Ammon's horn (tissue), 1 donor: Measurements from ENCODE around the gene FIBCD1.
"Not testable (repeated sequence)": the region's sequence is repeated elsewhere in the genome, so short reads cannot be mapped to it uniquely, and the experiment has no call there.

Experiments used
- DNase-seq: peaks from one replicate; pipeline ENCODE4 v3.0.0-alpha.2; 2016; ENCODE audit warnings: low spot score

FIBCD1 gene

GRCh38 chr9:130921989-130922892 is 16.8 kb downstream of the FIBCD1 start:
- no peak for DNase-seq

GRCh38 chr9:130921300-130921988 is 17.6 kb downstream of the FIBCD1 start:
- no peak for DNase-seq

- no peak for DNase-seq
These were observed 18.2 kb downstream of the FIBCD1 start for GRCh38 chr9:130920762-130921299.

- no peak for DNase-seq
These were observed 18.8 kb downstream of the FIBCD1 start for GRCh38 chr9:130920233-130920632.

- no peak for DNase-seq
These were observed 19.4 kb downstream of the FIBCD1 start for GRCh38 chr9:130919559-130920145.

- DNase-seq = peak; percentile 60
These were observed 20.1 kb downstream of the FIBCD1 start for GRCh38 chr9:130918826-130919558.

GRCh38 chr9:130918101-130918825 is 20.8 kb downstream of the FIBCD1 start:
- DNase-seq = no peak

GRCh38 chr9:130917168-130917960 is 21.7 kb downstream of the FIBCD1 start:
- no peak for DNase-seq

- no peak for DNase-seq
These were observed 24.0 kb downstream of the FIBCD1 start for GRCh38 chr9:130915096-130915447.

GRCh38 chr9:130914417-130915095 is 24.5 kb downstream of the FIBCD1 start:
- DNase-seq = no peak

- DNase-seq = no peak
These were observed 25.2 kb downstream of the FIBCD1 start for GRCh38 chr9:130913599-130914416.

- peak; percentile 59 for DNase-seq
These were observed 26.0 kb downstream of the FIBCD1 start for GRCh38 chr9:130912932-130913598.

GRCh38 chr9:130911254-130912049 is 27.6 kb downstream of the FIBCD1 start:
- no peak for DNase-seq

- DNase-seq = not testable (repeated sequence)
These were observed 28.4 kb downstream of the FIBCD1 start for GRCh38 chr9:130910670-130911069.

GRCh38 chr9:130910041-130910440 is 29.0 kb downstream of the FIBCD1 start:
- not testable (repeated sequence) for DNase-seq

GRCh38 chr9:130908878-130909355 is 30.1 kb downstream of the FIBCD1 start:
- DNase-seq = no peak

GRCh38 chr9:130908146-130908877 is 30.7 kb downstream of the FIBCD1 start:
- no peak for DNase-seq
